Activated effector memory CD4-positive, alpha-beta T cell treated with Interleukin-2 at 50 U/mL for 16 hours (primary cell): ENCODE measurements around the gene EPB42.
"Not testable (repeated sequence)": the region's sequence is repeated elsewhere in the genome, so short reads cannot be mapped to it uniquely, and the experiment has no call there.

Source experiments
- DNase-seq: peaks from one replicate; pipeline ENCODE4 v3.0.0-alpha.2; 2020

The EPB42 gene

DNA sequence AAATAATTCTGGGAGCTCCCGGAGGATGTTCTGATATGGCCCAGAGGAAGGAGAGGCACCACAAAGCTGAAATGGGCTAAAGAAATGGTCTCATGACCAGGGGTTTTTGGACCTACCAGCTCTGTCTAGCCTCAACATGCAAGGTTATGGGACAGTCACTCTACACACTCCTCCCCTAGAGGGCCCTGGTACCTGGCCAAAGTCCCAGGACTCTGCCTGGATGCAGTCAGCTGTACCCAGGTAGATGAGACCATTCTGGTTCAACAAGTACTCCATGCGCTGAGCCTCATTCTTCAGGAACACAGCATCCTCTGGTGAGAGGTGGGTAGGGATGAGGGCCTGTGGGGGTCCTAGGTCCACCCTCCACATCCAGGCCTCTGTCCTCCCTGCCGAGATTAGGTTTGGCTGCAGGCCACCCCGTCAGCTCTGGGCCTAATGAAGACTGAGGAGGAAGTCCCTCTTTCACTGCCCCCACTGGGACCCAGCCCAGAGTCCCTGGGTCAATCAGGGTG, 9.5 kb downstream of the EPB42 start:
- DNase-seq, result no peak

DNA sequence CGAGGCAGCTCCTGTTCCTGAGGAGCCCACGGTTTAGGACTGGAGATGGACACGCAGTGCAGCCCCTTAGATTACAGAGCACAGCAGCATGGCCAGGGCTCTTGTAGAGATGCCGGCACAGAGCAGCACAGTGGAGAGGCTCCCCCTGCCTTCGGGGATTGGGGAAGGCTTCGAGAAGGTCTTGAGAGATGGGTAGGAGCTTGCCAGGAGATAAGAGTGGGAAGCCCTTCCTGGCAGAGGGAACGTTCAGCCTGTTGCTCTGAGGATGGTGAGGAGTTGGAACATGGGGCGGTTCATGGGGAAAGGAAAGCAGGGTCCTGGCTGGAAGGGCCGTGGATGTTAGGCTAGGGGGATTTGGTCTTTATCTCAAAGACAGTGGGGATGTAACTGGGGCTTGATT, 10.0 kb downstream of the EPB42 start:
- no peak for DNase-seq

DNA sequence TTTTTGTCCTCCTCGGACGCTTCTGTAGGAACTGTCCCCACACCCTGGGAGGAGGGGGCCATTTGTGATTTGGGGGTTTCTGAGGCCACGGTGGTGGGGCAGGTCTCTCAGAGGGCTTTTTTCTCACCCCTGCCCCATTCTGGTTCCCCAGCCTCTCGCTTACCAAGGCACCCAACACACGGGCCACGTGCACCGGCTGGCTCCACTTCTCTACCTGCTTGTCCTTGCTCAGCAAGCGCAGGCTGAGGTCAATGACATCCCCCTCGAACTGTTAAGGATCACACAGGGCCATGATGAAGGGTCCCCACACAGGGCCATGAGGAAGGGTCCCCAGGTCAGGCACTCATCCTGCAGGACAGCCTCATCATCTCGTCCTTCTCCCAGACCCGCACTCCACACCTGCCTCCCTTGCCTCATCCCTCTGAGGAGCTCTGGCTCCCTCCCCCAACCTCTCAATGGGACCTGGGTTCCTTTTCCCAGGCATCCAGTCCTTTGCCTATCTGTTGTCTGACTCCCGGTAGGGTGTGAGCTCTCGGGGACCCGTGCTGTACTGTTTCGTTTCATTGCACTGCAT, 10.6 kb downstream of the EPB42 start:
- no peak for DNase-seq

DNA sequence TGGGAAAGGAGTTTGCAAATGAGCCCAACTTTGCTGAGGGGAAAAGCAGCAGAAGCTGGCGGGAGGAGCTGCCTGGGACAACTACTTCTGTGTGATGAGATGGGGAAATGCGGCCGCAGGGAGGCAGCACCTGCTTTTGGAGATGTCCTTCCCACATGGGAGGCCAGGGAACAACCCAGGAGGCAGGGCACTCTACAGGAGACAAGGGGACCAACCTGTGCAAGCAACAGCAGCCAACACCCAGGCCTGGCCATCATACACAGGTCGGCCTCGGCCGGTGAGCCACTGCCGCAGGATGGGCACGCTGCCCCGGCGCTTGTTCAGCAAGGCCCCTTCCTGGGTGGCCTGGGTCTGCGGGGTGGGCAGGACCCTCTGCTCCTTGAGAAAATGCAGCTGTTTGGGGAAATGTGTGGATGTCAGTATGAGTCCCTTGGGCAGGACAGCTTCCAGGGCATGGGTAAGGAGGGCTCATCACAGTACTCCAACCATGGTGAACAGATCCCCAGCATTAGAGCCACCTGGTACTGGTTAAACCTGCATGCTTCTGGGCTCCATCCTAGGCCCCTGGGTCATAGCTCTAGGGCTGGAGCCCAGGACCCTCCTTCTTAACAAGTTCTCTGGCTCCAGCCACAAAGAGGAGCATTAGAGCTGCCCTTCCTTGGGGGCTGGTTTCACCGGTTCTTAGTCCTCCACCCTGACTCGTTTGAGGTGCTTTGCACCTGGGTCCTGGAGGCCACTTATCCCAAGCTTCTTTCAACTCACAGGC, 11.6 kb downstream of the EPB42 start:
- no peak for DNase-seq

DNA sequence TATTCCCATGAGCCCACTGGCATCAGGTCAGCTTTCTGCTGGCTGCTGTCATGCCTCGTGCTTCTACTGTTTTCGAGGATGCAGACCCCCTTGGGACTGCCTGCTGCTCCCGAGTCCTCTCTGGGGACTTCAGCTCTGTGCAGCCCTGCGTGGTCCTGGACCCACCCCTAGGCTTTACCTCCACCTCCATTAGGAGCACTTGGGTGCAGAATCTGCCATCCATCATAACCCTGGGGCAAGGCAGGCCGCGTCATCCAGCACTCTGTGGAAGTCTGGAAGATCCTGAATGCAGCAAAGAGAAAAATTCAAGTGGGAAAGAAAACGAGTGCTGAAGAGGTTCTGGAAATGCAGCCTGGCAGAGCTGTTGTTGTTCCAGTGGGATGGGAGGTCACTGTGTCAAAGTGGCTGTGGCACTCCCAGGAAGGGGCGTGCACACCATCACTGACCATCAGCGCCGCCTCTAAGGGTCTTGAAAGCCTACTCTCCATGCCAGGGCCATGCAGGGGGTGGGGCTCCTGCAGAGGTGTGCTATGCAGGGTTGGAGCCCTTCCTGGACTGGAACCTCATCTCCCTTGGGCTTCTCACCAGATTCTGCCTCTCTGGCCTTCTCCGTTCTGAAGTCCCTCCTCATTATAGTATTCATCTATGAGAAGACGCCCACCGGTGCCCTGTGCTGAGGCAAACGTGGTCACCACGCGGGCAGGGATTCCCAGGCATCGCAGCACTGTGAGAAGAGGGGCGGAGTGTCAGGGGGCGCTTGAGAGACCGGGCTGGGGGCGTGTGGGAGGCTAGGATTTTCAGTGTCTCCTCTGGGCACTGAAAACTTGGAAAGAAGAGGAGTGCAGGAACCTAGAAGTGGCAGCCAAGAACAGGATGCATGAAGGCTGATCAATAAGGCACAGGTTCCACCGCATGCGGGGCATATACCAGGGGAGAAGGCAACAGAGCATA, 12.5 kb downstream of the EPB42 start:
- no peak for DNase-seq

DNA sequence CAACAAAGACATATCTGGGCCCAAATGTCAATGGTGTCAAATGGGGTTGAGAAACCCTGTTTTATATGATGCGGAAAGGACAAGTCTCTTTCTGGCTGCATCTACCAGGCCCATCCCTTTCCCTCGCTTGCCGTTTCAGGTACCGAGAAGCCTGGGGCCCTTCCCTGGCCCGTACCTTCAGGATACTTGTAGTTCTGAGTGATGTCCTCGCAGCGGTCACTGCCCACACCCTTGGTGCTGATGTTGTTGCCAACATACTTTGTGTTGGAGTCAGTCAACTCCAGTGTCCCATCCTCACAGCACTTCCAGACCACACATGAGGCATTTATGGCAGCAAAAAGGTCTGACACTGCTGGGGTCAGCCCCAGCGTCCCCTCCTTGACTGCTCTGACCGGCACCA, 13.8 kb downstream of the EPB42 start:
- no peak for DNase-seq

DNA sequence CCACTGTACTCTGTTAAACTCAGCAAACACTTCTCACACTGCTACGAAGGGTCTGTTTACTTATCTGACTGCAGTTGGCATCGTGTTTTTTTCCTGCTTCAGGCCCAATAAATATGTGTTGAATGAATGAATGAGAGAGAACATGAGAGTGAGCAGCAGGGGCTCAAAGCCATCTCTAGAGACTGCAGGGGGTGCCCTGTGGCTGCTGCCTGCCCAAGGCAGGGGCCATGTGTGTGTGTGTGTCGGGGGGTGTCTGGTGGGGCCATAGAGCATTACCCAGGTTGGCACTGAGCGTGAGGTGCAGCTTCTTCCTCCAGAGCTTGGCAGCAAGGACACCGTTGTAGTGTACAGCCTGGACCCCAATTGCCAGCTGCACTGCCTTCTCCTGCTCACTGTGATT, 14.8 kb downstream of the EPB42 start:
- DNase-seq, result no peak

DNA sequence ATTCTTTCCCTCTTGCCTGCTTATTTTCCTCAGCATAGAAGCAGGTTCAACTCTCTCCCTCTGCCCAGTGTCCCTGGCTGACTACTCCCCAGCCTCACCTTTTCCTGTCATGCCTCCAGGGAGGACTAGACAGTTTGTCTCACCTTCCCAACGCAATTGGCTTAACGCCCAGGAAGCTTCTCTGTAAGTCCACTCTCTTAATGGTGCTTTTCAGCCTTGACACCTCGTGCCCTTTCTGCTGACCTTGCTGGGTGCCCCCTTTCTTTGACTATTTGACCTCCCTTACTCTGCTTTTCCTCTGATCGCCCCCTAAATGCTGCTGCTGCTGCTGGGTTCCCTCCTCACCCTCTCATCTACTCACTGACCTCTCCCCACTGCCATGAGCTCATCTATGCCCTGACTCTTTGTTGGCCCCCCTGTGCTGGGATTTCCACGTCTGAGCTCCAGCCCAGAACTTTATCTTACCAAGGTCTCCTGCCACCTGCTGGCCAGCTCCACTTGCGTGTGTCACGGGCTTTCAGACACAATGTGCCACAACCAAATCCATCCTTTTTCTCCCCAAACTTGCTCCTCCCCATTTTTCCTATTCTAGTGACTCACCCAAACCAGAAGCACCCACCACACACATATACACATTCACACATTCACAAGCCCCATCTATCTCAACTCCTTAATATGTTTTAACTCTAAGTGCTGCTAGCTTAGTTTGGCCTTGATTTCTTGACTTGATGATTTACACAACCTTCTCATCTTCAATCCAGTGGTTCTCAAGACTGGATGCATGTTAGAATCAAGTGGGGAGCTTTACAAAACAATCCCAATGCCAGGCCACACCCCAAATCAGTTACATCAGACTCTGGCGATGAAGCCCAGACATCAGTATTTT, 16.6 kb downstream of the EPB42 start:
- peak; percentile 17 for DNase-seq

DNA sequence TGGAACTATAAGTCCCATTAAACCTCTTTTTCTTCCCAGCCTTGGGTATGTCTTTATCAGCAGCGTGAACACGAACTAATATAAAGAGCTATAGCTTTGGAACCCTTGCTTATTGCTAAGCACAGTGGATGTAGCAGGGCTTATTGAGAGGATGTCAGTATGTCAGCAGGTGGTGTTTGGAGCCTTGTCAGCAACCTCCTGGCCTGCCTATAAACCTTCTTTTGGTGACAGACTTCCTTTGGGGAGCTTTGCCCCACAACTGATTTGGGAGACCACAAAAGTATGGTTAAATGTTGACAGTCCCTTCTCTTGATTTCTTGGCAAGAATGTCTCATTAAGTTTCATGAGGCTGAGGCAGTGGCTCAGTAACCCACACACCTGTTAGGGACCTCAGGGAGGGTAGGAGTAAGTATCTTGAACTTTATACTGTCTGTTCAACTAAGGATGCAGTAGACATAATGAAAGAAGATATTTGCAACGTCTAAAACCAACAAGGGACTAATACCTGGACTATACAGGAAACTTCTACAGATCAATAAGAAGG, 20.8 kb downstream of the EPB42 start:
- DNase-seq, result no peak

DNA sequence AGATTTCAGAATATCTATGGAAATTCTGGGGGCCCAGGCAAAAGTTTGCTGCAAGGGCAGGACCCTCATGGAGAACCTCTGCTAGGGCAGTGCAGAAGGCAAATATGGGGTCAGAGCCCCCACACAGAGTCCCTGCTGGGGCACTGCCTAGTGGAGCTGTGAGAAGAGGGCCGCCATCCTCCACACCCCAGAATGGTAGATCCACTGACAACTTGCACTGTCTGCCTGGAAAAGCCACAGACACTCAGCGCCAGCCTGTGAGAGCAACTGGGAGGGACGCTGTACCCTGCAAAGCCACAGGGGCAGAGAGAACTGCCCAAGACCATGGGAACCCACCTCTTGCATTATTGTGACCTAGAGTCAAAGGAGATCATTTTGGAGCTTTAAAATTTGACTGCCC, 21.8 kb downstream of the EPB42 start:
- no peak for DNase-seq

DNA sequence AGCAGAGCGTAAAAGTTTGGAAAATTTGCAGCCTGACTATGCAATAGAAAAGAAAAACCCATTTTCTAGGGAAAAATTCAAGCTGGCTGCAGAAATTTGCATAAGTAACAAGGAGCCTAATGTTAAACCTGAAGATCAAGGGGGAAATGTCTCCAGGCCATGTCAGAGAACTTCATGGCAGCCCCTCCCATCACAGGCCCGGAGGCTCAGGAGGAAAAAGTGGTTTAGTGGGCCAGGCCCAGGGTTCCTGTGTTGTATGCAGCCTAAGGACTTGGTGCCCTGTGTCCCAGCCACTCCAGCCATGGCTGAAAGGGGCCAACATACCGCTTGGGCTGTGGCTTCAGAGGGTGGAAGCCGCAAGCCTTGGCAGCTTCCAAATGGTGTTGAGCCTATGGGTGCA, 22.3 kb downstream of the EPB42 start:
- not testable (repeated sequence) for DNase-seq

DNA sequence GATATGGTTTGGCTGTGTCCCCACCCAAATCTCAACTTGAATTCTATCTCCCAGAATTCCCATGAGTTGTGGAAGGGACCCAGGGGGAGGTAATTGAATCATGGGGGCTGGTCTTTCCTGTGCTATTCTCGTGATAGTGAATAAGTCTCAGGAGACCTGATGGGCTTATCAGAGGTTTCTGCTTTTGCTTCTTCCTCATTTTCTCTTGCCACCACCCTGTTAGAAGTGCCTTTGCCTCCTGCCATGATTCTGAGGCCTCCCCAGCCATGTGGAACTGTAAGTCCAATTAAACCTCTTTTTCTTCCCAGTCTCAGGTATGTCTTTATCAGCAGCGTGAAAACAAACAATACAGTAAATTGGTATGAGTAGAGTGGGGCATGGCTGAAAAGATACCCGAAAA, 23.0 kb downstream of the EPB42 start:
- not testable (repeated sequence) for DNase-seq

DNA sequence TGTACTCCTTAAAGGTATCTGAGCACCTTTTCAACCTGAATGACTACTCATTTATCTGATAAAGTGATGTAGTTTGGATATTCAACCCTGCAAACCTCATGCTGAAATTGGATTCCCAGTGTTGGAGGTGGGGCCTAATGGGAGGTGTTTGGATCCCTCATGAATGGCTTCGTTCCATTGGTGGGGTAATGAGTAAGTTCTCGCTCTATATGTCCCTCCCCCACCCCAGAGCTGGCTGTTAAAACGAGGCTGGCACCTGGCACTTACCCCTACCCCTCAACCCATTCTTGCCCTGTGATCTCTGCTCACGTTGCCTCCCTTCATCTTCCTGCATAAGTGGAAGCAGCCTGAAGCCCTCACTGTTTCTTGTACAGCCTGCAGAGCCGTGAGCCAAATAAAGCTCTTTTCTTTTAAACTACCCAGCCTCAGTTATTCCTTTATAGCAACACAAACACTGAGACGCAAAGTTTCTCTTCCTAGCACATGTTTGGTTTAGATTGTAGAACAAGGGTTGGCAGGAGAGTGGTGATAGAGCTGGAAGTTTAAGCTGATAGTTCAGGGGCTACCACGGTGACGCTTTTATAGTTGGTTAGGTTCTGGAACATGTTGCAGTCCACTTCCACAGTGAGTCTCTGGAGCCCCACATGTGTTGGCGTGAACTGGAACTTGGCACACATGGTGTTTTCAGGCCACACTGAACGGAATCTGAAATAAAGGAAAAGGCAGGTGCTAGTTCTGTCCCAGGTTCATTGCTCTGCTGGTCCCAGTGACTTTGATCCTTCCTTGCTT, 23.9 kb downstream of the EPB42 start:
- DNase-seq, result no peak

DNA sequence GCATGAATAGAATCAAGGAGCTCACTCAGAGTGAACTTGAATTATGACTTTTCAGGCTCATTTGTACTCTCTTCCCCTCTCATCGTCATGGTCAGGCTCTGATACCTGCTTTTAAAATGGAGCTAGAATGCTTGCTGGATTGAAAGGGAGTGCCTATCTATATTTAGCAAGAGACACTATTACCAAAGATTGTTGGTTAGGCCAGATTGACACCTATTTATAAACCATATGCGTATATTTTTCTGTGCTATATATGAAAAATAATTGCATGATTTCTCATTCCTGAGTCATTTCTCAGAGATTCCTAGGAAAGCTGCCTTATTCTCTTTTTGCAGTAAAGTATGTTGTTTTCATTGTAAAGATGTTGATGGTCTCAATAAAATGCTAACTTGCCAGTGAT, 26.0 kb downstream of the EPB42 start:
- DNase-seq, result no peak

DNA sequence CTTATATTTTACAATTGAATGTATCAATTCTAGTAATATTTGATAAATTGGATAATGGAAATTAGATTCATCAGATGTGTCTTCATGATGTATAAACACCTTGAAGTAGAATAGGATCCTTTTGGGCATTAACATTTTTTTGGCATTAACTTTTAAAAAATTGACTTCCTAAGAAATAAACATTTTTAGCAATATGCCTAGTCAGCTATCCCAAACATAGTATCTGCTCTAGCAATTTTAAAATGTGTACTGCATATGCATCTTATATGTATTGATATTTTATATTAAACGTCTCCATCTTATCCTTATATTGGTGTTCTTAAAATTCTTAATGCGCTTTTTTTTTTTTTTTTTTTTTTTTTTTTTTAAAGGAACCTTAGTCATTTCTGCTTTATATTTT, 27.1 kb downstream of the EPB42 start:
- no peak for DNase-seq

DNA sequence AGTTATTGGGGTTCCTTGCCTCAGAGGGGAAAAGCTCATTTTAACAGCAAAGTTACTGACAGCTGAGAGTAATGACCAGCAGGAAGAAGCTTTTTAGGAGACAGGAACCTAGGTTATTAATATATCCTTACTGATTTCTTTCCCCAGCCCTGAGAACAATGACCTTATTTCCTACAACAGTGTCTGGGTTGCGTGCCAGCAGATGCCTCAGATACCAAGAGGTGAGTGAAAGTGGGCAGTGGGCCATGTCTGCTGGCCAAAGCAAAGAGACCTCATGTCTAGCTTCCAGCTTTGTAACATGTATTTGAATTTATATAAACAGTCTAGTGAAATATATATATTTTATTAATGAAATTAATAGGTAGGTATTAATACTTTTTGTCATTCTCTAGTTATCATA, 30.6 kb downstream of the EPB42 start:
- DNase-seq, result no peak

DNA sequence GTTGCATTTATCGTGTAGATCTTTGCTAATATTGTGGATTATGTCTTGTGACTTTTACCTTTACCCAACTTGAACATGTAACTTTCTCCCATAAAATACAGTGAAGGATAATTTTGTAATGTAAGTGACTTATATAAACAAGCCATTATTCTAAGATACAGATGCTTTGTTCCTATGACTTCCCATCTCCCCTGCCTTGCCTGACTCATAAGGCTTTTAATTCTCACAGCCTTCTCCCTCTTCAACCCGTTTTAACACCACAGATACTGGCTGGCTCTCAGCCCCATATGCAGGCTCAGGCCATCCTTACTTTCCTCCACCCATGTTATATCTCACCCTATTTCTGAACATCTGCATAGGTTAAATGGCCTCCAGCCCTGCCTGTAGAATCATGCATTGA, 31.5 kb downstream of the EPB42 start:
- no peak for DNase-seq

DNA sequence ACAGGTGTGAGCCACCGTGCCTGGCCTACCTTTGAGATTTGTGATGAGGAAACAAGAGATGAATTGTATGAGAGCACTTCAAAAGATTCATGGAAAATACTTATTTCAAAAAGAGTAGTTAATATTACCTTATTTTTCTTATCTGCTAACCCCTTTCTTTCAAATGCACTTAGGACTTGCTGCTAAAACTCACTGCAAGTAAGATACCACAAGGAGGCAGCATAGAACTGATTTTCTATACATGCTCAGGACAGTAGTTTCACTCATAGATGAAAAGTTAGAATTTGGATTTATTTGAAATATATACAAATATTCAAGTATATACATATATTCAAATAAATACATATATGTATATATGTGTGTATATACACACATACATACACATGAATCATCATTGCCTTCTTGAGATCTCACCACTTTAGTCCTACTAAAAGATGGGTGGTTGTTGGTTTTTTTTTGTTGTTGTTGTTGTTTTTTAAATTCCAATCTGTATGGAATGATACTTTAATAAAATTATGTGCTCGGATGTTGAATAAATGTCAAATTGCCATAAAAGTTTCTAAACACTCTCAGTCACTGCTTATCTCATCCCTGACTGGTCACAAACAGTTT, 33.2 kb downstream of the EPB42 start:
- DNase-seq, result no peak

DNA sequence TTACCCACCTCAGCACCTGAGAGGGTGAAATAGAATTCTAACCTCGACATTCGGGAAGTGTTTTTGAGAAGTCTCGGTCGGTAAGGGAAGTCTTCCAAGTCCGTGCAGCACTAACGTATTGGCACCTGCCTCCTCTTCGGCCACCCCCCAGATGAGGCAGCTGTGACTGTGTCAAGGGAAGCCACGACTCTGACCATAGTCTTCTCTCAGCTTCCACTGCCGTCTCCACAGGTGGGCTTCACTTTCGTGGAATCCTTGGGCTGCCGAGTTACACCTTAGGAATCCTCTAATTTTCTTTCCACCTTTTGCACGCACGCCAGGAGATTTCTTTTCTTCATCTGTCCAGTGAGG, 34.8 kb downstream of the EPB42 start:
- no peak for DNase-seq

DNA sequence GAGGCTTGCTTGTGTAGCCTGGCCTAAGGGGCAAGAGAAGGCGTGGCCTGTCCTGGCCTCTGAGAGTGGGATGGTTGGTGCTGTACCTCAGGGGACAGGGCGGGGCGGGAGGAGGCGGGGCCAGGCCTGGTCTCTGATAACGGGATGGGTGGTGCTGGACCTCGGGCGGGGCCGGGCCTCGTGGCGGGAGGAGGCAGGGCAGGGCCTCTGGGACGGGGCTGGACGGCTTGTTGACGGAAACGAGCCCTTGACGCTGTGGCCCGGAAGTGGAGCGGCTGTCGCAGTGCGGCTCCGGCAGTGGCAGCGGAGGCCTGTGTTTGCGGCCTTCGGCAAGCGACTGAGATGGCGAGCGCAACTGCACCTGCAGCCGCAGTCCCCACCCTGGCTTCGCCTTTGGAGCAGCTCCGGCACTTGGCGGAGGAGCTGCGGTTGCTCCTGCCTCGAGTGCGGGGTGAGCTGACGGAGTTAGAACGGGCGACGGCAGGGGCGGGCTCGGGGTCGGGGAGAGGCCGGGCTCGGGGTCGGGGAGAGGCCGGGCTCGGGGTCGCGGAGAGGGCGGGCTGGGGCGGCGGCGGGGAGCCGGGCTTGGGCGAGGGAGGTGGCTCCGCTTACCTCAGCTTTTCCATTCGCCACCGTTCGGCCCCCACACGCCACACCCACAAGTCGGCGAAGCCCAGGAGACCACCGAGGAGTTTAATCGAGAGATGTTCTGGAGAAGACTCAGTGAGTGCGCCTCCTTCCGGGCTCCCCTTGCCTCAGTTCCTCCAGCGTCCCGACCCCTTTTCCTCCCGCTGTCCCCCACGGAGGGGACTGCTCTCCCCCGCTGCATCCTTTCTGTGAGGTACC, 35.4 kb downstream of the EPB42 start, which contains the start of gene CCNDBP1:
CCNDBP1 (plus strand) TSS at position 247 of the 846 bp plus-strand sequence; CDS start at position 343, 96 bp downstream.
- DNase-seq, result peak; percentile 83
